Measurements from ENCODE around the gene SYAP1. TPM values are rescaled to one million over a fixed set of nuclear protein-coding genes. Genes with fewer than 3 reads are reported as not detected.

SYAP1 gene
- total and polyA plus RNA-seq, 2 donors (not counting 1 experiment from before 2014, with no cell fraction given) = 19.4 to 49.7 TPM

DNA sequence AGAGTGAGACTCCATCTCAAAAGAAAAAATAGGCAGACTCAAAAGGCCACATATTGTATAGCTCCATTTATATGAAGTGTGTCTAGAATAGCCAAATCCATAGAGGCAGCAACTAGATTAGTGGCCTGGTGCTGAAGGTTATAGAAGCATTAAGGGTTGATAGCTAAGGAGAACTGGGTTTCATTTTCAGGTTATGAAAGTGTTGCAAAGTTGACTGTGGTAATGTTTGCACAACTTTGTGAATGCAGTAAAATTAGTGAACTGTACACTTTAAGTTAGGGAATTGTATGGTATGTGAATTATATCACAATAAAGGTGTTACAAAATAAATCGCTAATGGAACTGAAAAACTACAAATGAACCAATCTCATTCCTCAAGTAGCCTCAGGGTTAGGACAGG is 95.2 kb downstream of the SYAP1 start:
- no peak for DNase-seq (ENCODE audit: low read depth in 2 of 2)
- H4K20me1 ChIP-seq (ENCODE audit: control insufficient read depth, extremely low read depth, insufficient read depth, low read length) = no peaks in the 10 kb centered on the region
- H3K4me2 ChIP-seq (ENCODE audit: extremely low read depth, insufficient read depth, low read length) = no peak overlapping the region
- H3K9me3 ChIP-seq (ENCODE audit: control insufficient read depth, insufficient read depth, low read depth, low read length) = no peaks in the 10 kb centered on the region
- TF ChIP-seq, protein P1, sequence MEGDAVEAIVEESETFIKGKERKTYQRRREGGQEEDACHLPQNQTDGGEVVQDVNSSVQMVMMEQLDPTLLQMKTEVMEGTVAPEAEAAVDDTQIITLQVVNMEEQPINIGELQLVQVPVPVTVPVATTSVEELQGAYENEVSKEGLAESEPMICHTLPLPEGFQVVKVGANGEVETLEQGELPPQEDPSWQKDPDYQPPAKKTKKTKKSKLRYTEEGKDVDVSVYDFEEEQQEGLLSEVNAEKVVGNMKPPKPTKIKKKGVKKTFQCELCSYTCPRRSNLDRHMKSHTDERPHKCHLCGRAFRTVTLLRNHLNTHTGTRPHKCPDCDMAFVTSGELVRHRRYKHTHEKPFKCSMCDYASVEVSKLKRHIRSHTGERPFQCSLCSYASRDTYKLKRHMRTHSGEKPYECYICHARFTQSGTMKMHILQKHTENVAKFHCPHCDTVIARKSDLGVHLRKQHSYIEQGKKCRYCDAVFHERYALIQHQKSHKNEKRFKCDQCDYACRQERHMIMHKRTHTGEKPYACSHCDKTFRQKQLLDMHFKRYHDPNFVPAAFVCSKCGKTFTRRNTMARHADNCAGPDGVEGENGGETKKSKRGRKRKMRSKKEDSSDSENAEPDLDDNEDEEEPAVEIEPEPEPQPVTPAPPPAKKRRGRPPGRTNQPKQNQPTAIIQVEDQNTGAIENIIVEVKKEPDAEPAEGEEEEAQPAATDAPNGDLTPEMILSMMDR (conservative IDR thresholded peaks at IDR 0.05 in 1 of 2, IDR thresholded peaks at IDR 0.05 in 1 of 2; ENCODE audit: low read depth in 1 of 2, low read length in 2 of 2) = no peak
- TF ChIP-seq EZH2 (IDR thresholded peaks at IDR 0.05; ENCODE audit: low read length, missing control alignments) = no peak
- no peaks in the 10 kb centered on the region for H3K36me3 ChIP-seq (ENCODE audit: control insufficient read depth, insufficient read depth, low read length)
- peaks cover 1% of the 10 kb centered on the region for H3K79me2 ChIP-seq (ENCODE audit: control insufficient read depth, insufficient read depth, low read length)
- H3K4me3 ChIP-seq (replicated peaks in 1 of 4; ENCODE audit: control extremely low read depth in 1 of 4, insufficient read depth in 1 of 4, low read depth in 3 of 4, low read length in 4 of 4) = no peak overlapping the region
- H3K4me1 ChIP-seq (ENCODE audit: control insufficient read depth, extremely low read depth, insufficient read depth, low read length) = no peaks in the 10 kb centered on the region
- H3K9ac ChIP-seq (ENCODE audit: insufficient read depth, low read length) = no peak overlapping the region
- H3K27ac ChIP-seq (ENCODE audit: insufficient read depth, low read length) = no peak overlapping the region
- H2AFZ ChIP-seq (ENCODE audit: low read length) = no peak overlapping the region
- H3K27me3 ChIP-seq (ENCODE audit: control insufficient read depth, insufficient read depth, low read length) = no peaks in the 10 kb centered on the region

Other genes starting within 250 kb of the SYAP1 start
- gene S100G, start 69.5 kb upstream of the SYAP1 start, total RNA-seq = not detected in 2 replicates
- gene S100G, start 69.5 kb upstream of the SYAP1 start, polyA plus RNA-seq = not detected in 2 replicates
- gene CTPS2, start 6.9 kb upstream of the SYAP1 start, total RNA-seq = 9.9 and 10.0 TPM in 2 replicates
- 5.4 and 7.2 TPM in 2 replicates for gene CTPS2, start 6.9 kb upstream of the SYAP1 start, polyA plus RNA-seq
- 11.6 and 18.0 TPM in 2 replicates for gene TXLNG, start 66.9 kb downstream of the SYAP1 start, total RNA-seq
- gene TXLNG, start 66.9 kb downstream of the SYAP1 start, polyA plus RNA-seq = 9.0 and 17.1 TPM in 2 replicates
- 142 and 174 TPM in 2 replicates for gene RBBP7, start 150.8 kb downstream of the SYAP1 start, total RNA-seq
- gene RBBP7, start 150.8 kb downstream of the SYAP1 start, polyA plus RNA-seq = 149 and 213 TPM in 2 replicates
- gene REPS2, start 227.0 kb downstream of the SYAP1 start, total RNA-seq = 0.50 and 0.77 TPM in 2 replicates
- 0.27 and 0.33 TPM in 2 replicates for gene REPS2, start 227.0 kb downstream of the SYAP1 start, polyA plus RNA-seq

Data from fibroblast of lung (primary cell).